OCI-LY1 (cell line): ENCODE measurements around the gene CACFD1.

Source experiments
- CTCF ChIP-seq: fragments of 200-600 bp; sonication (generic), shearing (Covaris generic); IDR thresholded peaks from 2 replicates; pipeline ENCODE4 v1.5.1; 2017; ENCODE audit warnings: mild to moderate bottlenecking, antibody characterized with exemption, low read length, moderate library complexity, mixed read lengths
- EZH2 ChIP-seq: fragments of 200-600 bp; sonication (generic), shearing (Covaris generic); IDR thresholded peaks from 2 replicates; pipeline ENCODE4 v1.8.0; 2017; ENCODE audit warnings: borderline replicate concordance, mixed run types, mild to moderate bottlenecking, antibody characterized with exemption, low read length, moderate library complexity, mixed read lengths

DNA sequence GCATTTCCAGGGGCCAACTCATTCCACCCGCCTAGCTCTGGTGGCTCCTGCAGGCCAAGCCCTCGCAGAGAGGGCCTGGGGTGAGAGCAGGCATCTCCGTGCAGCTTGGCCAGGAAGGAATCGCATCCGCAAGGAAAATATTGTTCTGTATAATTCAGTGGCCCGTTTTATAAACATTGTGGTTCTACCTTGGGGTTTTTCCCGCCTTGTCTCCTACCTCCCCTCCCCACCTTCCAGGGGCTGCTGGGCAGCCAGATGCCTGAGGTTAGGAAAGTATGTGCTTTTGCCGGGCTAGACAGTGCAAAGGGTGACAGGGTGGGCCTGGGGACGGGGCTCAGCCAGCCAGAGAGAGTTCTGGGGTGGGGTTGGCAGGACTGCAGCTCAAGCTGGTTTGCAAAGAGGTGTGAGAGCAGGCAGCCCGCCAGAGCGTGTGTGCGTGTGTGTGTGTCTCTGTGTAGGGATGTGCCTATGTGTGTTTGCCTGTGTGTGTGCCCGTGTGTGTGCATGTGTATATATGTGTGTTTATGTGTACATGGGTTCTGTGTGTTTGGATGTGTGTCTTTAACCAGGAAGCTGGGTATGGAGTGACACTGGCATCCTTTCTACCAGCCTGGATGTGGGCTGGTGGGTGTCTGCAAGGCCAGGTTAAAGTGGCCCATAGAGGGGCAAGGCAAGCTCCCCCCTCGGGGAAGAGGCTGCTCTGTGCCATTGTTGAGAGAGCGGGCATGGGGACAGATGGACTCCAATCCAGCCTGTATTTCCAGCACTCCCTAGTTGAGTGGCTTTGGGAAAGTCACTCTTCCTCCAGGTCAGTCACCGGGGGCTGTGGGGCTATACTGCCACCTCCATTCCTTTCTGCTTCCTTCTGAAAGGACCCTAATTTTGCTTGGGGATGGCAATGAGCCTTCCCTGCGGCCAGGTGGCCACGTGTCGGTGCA, 29.7 kb downstream of the CACFD1 start:
- TF ChIP-seq CTCF, result no peak
- TF ChIP-seq EZH2, result no peak
